Stimulated activated CD8-positive, alpha-beta memory T cell treated with anti-CD3 and anti-CD28 coated beads, Interleukin-4, amount 100 ng/mL, for 4 hours (primary cell): ENCODE measurements around the gene C16orf74.
A peak's percentile ranks its signal among the peaks of the same experiment; 100 is the strongest.

ENCODE experiments used
- DNase-seq, 2 donors: peaks; one replicate each; pipeline ENCODE4 v3.0.0-alpha.2; 2020; ENCODE audit warnings: low read depth in 2 of 2, low spot score in 1 of 2

The C16orf74 gene

DNA sequence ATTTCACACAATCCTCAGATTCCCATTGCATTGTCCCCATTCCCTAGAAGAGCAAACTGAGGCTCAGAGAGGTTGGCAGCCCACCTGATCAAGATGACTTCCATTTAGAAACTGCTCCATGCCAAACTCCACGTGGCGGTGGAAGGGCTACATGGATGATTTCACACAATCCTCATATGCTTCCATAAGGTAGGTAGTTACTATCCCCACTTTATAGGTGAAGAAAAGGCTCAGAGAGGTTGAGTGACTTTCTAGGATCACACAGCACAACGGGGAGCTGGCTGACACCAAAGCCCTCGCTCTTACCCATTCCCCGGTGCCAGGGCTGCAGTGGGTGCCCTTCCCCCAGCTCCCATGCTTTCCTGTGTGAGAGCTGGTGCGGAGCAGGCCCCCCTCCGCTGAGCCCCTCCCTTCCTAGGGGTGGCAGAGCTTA lies 52.4 kb downstream of the C16orf74 start:
- DNase-seq = no peak

DNA sequence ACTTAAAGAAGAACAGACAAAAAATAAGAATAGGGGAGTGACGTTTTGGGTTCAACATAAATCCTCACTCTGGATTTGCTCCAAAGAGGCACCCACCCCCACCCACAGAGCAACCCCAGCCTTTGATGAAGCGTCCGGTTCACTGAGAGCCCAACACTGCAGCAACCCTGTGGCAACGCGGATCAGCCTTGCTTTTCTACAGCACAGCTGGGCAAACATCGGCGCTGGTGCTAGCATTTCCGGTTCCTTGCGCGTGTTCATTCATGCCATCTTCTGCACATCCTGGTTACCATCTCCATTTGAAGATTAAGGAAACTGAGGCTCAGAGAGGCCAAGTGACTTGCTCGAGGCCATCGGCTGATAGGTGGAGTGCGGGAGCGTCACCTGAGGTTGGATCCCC lies 53.5 kb downstream of the C16orf74 start:
- no peak for DNase-seq

DNA sequence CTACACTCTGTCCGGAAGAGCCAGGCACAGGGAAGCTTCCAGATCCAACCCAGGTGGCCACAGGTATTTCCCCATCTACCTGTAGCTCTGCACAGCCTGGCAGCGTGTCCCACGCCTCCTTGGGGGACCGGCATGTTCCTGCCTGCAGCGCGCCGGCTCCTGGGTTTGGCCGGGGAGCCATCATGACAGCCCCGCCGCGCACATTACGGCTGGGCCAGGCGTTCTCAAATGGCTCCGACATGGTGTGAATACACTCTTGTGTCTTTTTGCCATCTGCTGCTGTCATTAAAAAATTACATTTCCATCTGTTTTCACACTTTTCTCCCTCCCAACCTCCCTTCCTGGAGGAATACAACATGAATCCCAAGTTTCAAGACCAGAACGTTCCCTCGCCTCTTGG lies 54.1 kb downstream of the C16orf74 start:
- no peak for DNase-seq

DNA sequence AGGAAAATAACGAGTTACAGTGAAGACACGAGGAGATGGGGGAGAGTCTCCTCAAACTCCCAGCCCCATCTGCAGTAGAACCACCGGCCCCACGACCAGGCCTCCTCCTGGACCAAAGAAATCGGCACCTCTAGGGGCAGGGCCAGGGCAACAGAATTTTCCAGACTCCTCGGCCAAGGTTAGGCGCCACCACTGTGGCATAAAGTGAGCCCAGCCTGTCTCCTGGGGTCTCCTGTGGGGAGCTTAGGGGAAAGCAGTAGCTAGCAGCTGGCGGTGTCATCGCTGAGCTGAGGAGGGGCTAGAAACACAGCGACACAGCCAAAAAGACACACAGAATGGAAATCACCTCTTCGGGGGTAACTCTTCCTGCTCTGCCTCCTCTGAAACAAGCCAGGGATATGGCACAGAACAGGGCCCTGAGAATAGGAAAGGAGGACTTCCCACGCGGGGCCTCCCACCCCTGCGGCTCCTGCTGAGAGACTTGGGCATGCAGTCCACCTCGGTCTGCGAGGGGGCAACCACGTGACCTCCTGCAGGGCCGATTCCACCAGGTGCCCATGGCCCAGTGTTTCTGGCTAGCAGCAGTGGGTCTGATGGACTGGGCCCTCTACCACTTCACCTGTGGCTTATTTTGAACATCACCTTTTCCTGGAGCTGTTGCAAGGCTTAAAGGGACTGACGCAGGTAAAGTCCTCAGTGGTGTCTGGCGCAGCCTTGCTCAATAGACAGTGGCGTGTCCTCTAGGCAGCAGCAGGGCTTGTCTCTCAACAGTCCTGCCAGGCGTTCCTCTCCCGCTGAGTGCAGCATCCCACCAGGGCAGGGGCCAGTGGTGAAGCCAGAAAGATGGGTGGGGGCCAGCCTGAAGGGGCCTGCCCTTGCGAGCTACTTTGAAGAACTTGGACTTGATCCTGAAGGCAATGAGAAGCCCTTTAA lies 55.4 kb downstream of the C16orf74 start:
- no peak for DNase-seq

DNA sequence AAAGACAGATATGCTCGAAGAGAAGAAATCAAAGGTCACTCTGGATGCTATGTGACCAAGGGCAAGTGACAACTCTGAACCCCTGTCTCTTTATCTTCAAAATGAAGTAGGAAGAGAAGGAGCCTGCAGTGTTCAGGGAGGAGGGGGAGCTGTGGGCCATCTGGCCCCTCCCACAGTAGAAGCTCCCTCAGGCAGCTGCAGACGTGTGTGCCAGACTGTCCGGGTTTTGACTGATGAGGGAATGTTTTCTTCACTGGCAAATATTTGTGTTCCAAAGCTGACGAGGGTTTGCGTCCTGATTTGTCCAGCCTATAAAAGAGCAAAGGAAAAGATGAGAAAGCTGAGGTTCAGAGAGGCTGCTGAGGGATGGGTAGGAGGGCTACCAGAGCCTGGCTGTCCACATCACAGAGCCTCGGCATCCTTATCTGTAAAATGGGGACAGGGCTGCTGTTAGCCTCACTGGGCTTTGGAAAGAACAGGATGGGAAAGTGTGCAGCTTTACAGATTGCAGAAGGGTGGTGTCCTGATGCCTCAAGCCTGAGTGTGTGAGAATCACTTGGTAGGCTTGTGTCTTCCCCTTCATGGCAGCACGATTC lies 60.3 kb downstream of the C16orf74 start:
- no peak for DNase-seq

DNA sequence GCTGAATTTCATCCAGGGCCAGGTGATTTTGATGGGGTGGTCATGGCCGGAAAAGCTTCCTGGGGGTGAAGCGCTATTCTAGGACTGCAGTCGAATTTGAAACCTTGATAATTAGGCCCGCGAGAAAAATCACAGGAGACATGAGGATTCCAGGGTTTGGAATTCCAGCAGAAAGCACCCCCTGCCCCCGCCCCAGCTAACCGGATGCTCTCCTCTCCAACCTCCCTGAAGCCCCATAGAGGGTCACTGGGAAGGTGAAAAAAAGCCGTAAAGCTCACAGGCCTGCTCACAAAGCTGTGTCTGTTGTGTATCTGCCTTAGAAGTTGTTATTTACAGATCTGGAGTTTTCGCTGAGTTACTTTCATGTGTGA lies 61.0 kb downstream of the C16orf74 start:
- no peak for DNase-seq

DNA sequence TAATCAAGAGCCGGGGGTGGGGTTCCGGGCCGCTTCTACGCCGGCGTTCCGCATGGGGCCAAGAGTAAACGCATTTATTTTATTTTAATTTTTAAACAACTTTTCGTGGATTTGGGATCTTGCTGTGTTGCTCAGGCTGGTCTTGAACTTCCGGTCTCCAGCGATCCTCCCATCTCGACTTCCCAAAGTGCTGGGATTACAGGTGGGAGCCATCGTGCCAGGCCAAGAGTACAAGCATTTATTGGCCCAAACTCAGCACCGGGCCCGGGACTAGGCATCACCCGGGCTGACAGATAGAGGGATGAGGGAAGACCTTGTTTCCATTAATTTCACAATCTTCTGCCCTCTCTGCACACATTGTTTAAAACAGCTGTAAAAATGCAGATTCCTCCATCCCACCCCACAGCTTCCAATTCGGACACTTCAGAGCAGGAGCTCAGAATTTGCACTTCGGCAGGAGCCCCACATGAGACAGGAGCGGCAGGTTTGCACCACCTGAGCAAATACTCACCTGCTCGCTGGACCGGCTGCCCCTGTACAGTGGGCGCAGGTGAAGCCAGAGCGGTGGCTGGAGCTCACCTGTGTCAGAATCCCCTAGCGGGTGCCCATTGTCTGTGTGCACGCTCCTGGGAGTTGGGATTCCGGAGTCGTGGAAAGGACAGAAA lies 61.5 kb downstream of the C16orf74 start:
- DNase-seq = no peak

DNA sequence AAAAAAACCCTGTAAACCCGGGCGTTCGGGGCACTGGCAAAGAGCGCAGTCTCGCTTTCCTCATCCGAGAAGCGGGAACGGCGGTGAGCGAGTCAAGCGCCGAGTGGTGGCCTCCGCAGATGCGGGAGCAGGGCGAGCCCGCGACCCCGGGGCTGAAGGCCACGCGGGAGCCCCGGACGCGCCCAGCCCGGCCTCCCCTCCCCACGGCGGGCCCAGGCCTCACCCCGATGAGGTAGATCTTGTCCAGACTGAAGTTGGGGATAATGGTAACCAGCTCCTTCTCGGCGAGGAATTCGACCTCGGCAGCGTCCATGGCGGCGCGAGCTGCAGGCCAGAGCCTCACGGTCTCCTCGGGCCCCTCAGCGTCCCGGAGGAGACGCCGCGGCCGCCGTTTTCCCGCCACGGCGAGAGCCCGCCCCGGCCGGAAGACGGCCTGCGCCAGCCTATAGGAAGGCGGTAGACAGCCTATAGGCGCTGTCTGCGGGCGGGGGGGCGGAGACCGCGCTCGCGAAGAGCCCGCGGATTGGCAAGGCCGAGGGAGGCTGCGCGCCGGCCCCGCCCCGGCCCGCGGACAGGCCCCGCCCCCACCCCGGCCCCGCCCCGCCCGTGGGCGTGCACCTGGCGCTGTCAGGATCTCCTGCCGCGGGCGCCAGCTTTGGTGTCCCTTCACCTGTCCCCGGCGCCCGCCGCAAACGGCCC lies 62.2 kb downstream of the C16orf74 start, which contains the start of gene GINS2:
GINS2 (minus strand) TSS at position 369 of the 699 bp plus-strand sequence; CDS start at position 313, 56 bp downstream.
- peak; percentile 67 to 81 for DNase-seq

DNA sequence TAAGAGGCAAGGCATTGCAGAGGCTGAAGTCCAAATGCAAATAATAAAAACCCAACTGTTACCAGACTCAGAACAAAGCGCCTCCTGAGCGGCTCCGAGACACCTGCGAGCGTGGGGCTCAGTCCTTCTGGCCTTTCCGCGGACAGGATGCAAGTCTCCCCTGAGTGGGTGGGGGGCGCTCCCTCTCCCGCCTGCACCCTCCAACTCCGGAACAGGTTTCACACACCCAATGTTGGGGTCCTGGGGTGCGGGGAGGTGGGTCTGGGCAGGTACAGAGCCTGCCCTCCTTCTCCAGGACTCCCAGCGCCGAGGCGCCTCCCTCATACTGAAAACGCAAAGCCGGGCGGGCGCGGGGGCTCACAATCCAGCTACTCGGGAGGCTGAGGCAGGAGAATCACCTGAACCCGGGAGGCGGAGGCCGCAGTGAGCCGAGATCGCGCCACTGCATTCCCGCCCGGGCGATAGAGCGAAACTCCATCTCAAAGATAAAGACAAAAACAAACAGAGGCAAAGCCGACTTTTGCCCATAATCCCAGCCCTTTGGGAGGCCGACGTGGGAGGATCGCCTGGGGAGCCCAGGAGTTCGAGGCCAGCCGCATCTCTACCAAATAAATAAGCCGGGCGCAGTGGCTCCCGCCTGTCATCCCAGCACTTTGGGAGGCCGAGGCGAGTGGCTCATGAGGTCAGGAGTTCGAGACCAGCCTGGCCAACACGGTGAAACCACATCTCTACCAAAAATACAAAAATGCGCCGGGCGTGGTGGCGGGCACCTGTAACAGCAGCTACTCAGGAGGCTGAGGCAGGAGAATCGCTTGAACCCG lies 63.0 kb downstream of the C16orf74 start:
- no peak for DNase-seq

DNA sequence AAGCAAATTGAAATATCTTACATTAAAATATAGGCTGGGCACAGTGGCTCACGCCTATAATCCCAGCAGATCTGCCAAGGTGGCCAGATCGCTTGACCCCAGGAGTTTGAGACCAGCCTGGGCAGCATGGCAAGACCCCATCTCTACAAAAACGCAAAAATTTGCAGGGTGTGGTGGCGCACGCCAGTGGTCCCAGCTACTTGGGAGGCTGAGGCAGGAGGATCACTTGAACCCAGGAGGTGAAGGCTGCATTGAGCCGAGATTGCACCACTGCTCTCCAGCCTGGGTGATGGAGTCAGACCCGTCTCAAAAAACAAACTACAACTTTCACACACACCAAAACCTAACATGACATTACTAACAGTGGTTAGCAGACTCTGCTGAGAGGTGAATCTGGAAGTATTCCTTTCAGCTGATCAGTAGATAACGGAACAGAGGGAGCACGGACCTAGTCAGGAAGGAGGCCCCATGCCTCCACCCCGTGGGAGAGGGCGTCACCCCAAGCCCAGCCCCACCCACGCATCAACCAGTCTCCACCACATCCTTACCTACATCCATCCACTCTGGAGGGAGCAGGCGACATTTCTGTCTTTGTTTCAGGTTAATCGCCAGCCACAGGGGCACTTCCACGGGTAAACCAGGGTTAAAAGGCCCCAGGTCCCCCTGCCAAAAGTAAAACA lies 63.8 kb downstream of the C16orf74 start:
- no peak for DNase-seq

DNA sequence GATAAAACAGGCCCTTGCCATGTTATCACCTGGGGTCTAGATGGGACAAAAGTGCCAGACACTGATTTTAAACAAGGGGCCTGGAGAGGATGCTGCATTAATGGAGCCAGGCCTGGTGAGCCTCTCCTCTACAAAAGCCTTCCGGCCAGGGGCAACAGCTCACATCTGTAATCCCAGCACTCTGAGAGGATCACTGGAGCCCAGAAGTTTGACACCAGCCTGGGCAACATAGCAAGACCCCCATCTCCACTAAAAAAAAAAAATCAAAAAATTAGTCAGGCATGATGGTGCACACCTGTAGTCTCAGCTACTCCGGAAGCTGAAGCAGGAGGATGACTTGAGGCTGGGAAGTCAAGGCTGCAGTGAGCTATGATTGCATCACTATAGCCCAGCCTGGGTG lies 65.6 kb downstream of the C16orf74 start:
- DNase-seq = no peak

DNA sequence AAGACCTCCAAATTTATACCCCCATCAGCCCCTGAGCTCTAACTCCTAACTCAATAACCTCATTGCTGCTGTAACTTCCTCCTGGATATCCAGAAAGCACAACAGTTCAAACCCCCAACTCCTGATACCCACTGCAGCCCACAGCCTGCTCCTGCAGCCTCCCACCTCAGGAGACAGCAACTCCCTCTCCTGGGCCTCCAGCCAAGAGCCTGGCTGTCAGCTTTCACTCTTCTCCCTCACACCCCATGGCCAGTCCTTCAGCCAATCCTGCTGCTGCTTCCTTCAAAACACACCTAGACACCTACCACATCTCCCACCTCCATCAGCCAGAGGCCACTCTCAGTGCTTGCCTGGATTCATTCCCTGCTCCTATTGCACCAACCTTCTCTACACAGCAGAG lies 67.5 kb downstream of the C16orf74 start:
- DNase-seq = no peak

DNA sequence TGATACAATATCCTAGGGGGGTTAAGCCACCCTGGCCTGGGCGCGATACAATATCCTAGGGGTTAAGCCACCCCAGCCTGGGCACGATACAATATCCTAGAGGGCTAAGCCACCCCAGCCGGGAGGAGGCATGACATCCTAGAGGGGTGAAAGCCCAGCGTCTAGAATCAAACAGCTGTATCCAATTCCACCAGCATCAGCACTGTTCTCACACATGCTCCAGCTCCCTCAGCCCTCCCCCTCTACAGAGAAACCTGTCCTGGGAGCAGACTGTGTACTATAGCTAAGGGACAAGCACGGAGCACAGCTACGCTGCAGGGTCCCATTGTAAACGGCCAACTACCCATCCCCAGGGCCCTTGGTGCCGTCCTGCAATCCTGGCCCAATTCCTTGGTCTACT lies 68.4 kb downstream of the C16orf74 start:
- DNase-seq = no peak

DNA sequence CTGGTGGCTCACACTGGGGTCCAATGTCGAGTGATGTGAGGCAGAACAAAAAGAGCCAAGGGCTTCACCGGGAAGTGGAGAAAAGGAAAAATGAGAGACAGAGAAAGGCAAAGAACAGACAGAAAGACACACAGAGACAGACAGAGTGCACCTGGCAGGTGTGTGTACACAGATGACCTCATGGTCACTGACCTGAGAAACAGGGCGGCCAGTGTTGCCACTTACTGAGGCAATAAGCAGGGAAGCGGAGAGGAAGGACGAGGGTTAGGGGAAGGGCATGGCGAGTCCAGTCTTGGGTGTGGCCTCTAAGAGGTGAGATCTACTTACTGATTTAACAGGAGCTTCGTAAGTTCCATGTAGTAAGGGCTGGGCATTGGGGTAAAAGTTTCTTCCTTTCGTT lies 69.6 kb downstream of the C16orf74 start:
- DNase-seq = no peak

DNA sequence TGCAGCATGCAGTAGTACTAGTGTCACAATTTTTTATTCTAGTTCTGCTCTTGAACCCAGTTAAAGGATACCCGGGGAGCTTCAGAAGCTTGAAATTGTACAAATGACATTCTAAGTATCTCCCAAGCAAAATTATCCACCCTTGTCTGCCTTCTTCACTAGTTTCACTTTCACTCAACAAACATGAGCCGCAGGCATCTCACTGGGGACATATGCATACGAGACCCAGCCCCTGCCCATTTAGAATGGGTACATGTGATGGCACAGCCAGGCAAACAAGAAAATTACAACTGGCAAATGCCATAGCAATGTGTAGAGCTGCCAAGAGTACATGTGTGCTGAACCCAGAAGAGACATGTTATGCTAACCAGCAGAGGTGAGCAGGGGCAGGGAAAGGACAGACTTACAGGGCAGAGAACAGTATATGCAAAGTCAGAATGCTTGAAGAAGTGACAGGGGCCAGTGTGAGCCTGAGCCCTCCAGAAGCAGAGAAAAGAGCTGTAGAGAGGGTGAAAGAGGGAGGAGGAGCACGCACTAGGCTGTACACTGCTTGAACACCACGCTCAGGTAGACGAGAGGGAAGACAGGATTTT lies 70.4 kb downstream of the C16orf74 start:
- no peak for DNase-seq

DNA sequence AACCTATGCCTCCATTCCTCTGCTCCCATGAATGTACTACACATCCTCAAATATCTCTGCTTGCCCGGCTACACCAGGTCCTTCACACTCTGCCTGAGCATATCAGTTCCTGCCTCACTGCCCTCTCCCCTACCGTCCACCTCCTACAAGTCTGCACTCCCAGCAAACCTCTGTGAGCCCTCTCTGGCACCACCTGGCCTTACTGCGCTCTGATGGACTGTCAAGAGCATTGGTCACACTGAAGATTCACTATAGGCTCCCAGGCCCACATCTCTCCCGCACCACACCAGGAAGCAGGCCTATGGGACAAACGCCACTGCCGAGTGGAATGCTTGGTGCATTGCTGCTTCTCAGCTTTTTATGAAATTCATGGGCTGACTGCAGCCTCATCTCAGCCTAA lies 71.0 kb downstream of the C16orf74 start:
- DNase-seq = no peak

DNA sequence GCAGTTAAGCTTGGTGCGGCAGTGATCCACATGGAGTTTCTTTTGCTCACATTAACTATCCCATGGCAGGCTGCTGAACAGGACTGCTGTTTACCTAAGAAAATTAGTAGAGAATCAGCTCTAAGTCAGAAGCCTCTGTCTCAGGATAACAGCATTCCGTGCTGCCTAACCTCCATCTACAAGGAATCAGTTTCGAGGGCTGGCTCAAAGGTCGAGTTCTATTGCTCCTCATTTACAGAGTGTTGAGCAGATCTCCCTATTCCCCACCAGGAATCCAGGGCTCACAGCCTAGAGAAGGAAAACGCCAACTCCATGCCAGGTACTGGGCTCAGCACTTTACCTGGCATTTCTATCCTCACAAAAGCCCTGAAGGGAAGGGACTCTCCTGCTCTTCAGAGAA lies 72.1 kb downstream of the C16orf74 start:
- no peak for DNase-seq

DNA sequence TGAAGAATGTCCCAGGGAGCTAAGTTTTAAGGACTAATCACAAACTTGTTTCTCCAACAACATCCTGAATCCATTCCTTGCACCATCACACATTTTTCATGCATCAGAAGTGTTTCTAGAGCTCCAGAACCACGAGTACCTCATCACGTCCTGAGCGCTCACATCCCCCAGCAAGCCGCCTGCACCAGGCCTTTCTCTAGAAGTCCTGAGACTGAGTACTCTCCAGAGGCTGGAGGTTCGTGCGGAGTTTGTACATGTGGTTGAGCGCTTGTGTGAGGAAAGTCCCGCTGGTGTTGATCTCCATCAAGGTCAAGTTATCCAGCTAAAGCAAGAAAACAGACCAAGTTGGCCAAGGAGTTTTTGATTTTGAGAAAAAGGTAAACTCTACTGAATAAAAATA lies 72.9 kb downstream of the C16orf74 start:
- no peak for DNase-seq

DNA sequence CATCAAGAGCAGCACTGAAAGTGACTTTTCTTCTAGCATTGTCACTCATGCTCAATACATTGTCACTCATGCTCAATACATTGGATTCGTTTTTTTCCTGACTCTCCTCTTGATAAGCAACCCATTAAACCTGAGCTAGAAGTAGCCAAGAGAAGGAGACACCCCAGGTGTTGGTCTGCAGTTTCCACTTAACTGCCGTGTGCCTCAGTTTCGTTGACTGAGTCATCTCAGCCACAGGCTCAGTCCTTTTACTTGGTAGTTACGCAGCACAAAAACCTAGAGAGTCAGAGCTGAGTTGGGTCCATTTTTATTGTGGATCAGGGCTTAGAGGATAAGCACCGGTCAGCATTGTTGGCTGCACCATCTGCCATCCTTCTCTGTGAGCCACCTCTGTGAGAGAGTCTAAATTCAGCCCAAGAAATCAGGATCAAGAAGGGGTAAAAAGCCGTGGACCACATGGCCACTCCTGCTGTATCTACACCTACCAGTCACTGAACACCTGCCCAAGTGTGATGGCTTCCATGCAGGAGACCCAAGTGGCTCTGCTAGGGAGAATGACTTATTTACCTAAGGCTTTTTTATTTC lies 73.4 kb downstream of the C16orf74 start:
- DNase-seq = no peak
